Heart left ventricle (tissue), 13 donors: ENCODE results near the gene RAB38.

Experiments
- CTCF ChIP-seq, 12 donors: fragments of 200-600 bp; sonication (generic) in 4 of 12; IDR thresholded peaks; one replicate each; pipeline versions ENCODE4 v1.5.0 to v1.8.0; 2018 to 2022; ENCODE audit warnings: antibody characterized with exemption in 12 of 12, mild to moderate bottlenecking in 5 of 12
- POLR2A ChIP-seq, 2 donors: fragments of 450-650 bp; IDR thresholded peaks; one replicate each; pipeline ENCODE4 v1.6.1; 2017; ENCODE audit warnings: antibody characterized with exemption in 2 of 2, mild to moderate bottlenecking in 2 of 2, moderate library complexity in 2 of 2
- donor health status: ischemic (EF 13 %, LVEDD 7.1; RV severe dilation, severe dysfunction).
- donor health status: DM: no; HTN: yes; CAD: no.
- donor health status: DM: no; HTN: no; CAD: no.
- donor health status: ischemic (EF 25% LVEDD 6.9; RV normal size, moderate dysfunction).
- donor health status: ischemic (EF 25% LVEDD 5.7; RV mildly dilated, moderate dysfunction).
- donor health status: ischemic (EF 35%, LVEDD 5.7; RV mildly dilated, moderate dysfunction).
- donor health status: nonischemic (EF 11% LVEDD 7.7; RV severe dilation, severe dysfunction).
- donor health status: DM: yes; HTN: yes; CAD: no.
- donor health status: PGD.
- donor health status: ischemic (EF 29% LVEDD 5.4; RV normal size, mild dysfunction).
- donor health status: nonischemic (EF 23%, LVEDD 6.1; RV moderate dilation, normal function).

GRCh38 chr11:88179971-88180629, 4.9 kb upstream of the RAB38 start:
- TF ChIP-seq CTCF (IDR thresholded peaks at IDR 0.05): no peak
- TF ChIP-seq POLR2A (IDR thresholded peaks at IDR 0.05): no peak
